HG02840 (cell line): ENCODE results near the gene METTL5.

ENCODE experiments used
- ATAC-seq: cut with Tn5 transposase; IDR thresholded peaks from one replicate; pipeline ENCODE4 v1.9.1; 2021; ENCODE audit warnings: mild to moderate bottlenecking, moderate library complexity, moderate number of reproducible peaks; ENCODE audit not compliant: unreplicated experiment, low FRiP score

Gene METTL5

DNA sequence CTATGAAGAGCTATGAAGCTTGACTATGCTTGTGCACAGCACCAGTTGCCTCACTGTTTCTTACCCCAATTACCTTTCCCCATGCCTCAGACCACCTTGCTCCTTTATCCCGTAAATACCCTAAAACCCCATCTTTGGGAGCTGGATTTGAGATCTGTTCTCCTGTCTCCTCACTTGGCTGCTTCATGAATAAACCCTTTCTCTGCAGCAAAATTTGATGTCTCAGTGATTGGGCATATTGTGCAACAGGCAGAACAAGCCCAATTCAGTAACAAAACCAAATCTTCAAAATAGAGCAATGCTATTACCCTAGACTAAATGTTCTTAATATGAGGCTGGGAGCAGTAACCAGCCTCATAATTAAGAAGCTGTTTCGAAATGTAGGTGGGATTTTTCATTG is 29.5 kb downstream of the METTL5 start:
- ATAC-seq, result no peak

DNA sequence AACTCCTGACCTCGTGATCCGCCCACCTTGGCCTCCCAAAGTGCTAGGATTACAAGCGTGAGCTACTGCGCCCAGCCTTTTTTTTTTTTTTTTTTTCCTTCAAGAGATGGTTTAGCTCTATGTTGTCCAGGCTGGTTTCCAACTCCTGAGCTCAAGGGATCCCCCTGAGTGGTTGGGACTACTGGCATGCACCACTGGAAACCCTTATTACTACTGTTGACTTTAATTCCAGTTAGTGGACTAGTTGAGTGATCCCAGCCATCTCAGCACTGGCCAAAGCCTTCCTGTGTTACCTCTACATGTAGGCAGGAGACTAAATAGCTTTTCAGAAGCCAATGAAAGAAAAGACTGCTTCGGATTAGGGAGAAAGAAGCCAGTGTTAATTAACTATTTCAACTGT is 34.1 kb downstream of the METTL5 start:
- ATAC-seq, result no peak

DNA sequence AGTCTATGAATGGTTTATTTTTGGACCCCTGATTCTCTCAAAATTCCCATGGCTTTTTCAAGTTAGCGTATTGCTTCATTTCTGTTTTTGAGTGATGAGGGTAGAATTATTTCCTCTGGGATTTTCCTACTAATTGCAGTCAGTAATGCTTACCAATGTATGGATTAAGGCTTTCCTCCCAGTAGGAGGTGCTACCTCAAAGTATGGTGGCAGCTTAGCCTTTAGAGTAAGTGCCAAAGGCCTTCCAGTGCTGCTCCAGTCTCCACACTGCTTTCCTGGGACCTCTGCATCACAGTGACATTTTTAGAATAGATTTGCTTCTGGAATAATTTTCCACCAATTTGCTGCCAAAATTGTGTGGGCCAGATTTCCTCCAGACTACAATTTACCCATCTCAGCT is 42.2 kb downstream of the METTL5 start:
- no peak for ATAC-seq

DNA sequence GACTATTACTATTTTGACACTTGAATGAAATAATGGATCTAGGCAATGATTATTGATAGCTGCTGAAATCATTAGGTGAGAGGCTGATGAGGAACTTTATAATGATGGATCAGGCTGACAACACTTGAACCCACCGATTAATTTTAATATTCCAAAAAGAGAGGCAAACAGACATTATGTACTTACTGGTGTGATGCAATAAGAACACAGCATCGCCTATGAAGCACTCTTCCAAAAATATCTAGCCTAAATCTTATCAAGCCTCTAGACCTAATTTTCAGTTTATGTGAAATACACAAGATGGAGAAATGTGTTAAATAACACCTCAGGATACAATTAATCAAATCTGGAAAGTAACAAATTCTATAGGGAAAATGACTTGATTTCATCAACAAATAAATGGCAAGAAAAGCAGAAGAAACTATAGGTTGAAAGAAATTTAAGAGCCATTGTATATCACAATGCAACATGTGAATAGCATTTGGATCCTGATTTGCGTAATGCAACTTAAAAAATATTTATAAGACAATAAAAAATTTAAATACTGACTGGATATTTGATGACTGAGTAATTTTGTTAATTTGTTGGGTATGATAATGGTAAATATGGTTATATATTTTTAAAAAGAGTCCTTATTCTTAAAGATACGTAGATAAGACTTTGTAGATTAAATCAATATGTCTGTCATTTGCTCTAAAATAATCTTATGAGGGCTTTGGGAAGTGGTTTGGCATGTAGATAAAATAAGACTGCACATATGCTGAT is 43.3 kb downstream of the METTL5 start:
- no peak for ATAC-seq

DNA sequence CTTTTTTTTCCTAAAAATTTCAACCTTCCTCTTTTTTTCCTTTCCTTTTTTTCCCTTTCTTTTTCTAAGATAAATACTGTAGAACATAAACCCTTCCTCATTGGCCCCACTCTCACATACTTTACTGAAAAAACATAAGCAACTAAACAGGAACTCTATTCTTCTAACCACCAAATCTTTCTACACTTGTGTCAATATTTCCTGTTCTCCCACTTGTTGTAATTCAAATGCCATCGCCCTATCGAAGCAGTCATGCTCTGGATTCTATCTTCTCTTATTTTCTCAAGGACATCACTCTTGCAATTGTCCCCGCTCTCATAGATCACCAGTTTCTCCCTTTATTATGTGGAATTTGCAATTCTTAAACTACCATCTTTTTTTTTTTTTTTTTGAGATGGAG is 46.3 kb downstream of the METTL5 start:
- no peak for ATAC-seq

DNA sequence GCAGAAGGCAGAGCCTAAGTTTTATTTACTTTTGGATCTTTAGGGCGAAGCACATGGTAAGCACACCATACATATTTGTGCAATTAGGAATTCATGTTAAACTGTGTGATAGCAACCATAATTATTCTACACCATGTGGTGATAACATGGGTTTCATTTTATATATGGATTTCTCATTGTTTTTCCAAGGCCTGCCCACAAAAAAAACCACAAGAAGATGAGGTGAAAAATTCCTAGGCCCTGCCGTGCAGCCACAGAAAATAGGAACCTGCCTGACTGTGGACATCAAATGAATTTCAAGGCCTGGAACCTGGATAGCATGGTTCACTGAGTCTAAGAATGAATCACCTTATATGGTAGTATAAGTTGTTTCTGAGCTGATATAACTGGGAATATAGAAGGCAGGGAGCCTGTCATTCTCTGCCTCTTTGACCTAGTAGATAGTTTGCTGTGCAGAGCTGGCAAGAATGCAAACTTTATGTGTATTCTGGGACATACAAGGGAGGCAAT is 48.4 kb downstream of the METTL5 start:
- no peak for ATAC-seq

DNA sequence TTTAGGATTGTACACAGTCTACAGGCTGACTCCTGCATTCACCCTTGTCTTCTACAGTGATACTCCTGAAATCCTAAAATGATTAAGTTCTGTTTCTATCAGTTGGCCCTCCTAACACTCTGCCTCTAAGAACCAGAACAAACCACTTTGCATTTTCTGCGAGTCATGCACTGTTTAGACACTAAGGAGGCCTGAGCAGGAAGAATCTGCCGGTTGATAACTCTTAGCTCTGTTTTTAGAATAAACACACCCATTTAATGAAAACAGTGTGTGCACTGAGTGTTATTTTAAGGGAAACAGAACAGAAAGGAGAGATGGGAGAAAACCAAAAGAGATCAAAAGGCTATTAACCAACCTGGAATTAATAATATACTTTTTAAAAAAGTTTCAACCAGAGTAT is 48.9 kb downstream of the METTL5 start:
- no peak for ATAC-seq

DNA sequence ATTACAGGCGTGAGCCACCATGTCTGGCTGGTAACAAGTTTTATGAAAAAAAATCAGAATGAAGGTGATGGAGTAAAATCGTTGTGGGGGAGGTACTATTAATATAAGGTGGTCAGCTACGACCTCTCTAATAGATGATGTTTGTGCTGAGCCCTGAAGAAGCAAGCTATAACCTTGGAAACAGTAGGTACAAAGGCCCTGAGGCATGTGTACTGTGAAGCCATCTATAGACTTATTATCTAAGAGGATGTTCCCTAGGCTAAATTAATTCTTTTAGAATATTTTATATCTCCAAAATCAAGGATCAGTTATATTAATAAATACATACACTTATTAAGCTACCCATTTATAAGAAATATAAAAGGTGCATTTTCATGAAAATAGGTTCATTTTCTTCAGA is 49.4 kb downstream of the METTL5 start:
- ATAC-seq, result no peak

DNA sequence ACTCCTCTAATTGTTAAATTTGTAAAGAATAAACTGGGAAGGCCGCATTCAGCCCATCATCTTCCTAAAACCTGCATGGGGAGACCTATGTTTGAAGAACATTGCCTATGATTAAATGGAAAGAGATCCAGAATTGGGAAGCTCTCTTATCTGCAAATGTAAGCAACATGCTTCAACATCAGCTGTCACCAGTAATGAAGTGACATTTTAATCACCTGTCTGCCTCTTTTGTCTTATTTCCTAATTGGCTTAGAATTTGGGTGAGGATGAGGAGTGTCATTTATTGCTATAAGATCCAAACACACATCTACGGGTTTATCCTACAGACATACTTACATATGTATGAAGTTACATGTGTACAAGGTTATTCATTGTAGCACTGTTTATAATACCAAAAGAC is 52.1 kb downstream of the METTL5 start:
- no peak for ATAC-seq

DNA sequence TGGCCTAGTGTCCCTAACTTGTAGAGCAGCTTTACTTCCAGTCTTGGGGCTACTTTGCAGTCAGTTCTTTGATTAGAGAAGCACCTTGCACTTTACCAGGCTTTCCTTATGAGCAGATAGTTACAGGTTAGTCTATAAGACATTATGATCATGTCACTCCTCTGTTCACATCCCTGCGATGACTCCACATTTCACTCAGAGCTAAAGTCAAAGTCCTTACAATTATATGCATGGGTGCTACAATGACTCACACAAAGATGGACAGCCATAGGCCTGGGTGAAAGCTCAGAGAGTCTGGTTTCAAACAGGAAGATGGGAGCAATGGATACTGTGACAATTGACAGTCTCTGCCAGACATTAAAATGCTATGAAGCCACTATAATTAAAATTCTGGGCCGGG is 53.1 kb downstream of the METTL5 start:
- ATAC-seq, result no peak

DNA sequence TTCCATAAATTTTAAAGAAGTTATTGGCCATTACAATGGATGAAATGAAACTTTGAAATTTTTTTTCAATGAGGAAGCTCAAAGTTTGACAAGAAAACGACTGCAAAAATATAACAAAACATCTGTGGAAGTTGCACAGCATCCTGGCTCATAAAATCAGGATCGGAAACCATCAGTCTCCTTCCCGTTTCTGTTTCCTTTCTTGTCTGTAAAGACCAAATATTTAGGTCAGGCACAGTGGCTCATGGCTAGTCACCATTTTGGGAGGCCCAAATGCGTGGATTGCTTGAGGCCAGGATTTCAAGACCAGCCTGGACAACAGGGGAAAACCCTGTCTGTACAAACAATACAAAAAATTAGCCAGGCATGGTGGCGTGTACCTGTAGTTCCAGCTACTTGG is 53.7 kb downstream of the METTL5 start:
- no peak for ATAC-seq

DNA sequence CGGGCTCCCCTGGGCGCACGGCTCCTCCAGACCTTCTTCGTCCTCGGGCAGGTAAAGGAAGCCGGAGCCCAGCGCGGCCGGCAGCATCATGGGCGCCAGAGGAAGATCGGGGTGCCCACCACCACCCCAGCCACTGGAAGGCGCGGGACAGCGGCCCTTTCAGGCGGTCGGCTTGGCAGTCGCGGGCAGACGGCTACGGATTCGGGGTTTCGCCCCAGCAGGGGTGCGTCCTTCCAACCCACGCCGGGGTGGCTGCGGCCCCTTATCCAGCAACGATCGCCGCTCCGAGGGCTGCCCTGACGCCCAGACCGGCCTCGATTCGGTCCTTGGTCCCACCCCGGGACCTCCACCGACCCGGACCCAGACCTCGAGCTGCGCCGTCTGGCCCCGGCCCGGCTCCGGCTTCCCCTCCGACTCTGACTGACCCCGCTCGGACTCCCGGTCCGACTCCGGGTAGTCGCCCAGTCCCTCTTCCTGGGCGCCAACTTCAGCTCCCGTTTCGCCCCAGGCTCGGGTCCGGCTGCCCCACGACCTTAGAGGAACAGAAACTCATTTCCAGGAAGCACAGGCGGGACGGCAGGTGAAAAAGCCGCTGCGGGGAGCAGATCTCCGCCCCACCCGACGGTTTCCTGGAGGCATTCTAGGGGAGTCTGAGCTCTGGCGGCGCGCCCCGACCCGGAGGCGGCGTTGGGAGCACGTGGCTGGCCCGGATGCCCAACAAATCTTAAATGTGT is 56.3 kb downstream of the METTL5 start:
- no peak for ATAC-seq

DNA sequence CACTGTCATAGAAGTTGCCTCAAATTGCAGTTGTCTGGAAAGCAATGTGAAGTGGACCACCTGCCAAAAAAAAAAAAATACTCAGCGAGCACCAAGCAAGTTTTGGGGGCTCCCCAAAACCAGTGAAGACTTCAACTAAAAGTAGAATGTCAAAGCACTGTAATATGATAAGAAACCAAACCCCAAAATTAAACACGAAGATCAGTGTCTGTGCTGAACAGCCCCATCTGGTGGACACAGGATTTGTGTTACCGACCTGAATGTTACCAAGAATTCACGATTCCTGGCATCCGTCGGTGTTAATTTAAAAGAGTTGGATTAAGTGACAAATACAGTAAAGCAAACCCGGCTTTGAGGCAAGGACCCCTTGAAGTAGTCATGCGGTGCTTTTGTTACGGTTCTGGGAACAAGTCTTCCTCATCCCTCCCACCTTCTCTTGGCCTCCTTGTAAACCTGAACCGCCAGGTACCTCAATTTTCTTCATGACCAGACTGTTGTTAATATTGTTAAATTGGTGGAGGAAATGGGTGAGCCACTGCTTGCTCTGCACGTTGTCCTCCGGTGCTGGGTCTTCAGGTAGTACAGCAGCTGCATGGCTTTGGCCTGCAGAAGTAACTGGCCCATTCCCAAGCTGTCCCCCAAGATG is 57.3 kb downstream of the METTL5 start:
- no peak for ATAC-seq

DNA sequence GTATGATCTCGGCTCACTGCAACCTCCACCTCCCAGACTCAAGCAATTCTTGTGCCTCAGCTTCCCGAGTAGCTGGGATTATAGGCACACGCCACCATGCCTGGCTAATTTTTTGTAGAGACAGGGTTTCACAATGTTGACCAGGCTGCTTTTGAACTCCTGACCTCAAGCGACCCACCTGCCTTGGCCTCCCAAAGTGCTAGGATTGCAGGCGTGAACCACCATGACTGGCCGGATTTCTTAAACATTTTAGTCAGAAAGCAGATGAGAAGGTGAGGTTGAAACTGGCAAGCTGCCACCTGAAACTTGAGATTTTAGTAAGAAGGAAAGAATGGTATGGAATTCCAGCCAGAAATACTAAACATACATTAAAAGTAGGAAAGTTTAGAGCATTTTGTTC is 59.2 kb downstream of the METTL5 start:
- no peak for ATAC-seq

DNA sequence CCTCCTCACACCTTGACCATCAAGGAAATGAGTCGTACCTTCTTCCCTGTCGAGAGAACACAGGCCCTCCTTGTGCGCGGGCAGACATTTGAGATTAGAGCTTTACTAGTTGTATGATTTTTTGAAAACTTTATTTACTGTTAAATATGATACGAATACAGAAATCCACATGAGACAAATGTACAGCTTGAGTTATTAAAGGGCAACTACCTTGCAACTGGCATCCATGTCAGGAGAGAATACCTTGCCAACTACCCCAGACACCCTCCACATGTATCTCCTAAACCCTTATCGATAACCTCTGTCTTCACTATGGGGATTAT is 62.8 kb downstream of the METTL5 start:
- no peak for ATAC-seq
